ENCODE measurements around the gene EPB41L5.
"Not testable (repeated sequence)": the region's sequence is repeated elsewhere in the genome, so short reads cannot be mapped to it uniquely, and the experiment has no call there.

Gene EPB41L5

GRCh38 chr2:120103723-120104467, 91.0 kb downstream of the EPB41L5 start:
- DNase-seq: no peak

- no peak for DNase-seq
Measured at GRCh38 chr2:120104772-120105171, 91.9 kb downstream of the EPB41L5 start.

DNA sequence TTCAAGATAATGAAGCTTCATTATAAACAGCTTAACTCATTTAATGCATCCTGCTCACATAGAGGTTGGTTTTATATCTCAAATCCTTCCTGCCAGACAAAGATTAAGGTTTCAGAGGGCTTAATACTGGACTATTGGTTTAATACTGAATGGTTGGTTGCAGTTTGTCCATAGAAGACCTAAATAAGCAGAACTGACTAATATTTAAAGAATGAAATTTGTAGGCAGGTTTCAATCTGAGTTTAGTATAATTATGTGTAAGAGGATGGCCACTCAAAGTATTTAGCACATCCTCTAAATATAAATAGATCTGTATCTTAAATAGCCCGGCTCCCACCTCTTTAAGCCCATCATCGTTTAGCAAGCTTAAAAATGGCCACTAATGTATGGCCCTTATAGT, 92.5 kb downstream of the EPB41L5 start:
- no peak for DNase-seq

DNA sequence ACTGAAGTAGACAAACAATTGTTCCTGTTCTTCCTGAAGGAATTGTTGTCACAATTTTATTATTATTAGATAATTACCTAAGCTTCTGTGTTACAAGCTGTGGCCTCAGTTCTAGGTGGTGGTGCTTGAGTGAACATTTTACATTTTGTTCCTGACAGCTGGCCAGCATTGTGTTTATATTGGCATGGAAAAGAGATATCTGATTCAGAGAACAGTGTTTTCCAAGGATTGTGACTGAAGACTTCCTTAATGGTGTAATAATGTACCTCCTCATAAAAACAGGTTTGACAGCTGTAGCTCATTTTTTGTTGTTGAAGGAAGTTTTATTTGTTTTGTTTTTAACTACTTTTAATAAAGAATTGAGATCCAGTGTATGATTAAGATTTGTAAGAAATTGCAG, 95.2 kb downstream of the EPB41L5 start:
- DNase-seq: no peak

DNA sequence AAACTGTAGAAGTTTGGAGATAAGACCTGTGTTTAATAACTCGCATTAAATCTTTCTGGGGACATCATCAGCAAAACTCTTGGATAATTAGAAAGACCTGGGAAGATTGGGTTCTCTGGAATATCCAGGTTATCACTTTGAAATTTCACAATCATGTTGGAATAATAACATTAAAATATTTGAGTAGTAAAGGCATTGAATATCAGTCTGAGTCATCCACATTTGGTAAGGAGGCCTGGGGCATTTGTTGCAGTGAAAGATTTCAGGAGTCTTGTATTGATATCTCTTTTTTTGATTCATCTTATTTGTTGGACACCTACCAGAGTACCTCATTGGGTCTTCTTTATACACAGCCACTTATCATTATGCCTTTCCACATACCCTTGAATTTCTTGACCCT, 95.9 kb downstream of the EPB41L5 start:
- DNase-seq: no peak

DNA sequence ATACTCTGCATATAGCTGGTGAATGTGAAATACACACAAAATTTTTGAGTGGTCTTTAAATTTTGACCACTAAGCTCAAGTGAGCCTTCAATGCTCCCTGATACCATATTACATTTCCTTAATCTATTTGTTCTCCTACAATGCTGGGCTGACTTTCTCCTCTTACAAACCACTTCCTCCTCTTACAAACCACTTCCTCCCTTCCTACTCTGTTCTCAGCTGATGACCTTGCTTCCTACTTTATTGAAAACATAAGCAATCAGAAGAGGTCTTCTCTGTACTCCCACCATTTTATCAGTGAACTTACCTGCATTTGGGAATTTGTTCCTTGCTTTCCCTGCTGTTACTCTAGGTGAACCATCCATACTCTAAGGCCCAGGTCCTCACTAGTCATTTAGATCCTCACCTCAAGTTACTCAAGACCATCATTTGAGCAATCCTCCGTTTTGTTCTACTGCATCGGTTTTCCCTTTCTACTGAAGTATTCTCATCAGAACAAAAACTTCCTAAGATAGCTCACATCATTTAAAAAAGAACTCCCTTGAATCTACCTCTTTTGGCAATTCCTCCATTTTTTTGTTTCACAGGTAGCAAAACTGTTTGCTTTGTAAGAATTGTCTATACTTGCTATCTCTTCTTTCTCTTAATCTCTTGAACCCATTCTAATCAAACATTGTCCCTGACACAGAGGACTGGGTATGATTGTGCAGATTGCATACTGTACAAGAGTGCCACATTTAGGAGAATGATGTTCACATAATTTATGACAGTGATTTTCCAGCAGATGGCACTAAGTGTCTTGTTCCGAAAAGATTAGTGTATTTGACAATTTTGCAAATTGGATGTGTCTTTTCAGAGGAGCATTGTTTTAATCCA, 96.5 kb downstream of the EPB41L5 start:
- no peak for DNase-seq

GRCh38 chr2:120110062-120110362, 97.1 kb downstream of the EPB41L5 start:
- DNase-seq: no peak

DNA sequence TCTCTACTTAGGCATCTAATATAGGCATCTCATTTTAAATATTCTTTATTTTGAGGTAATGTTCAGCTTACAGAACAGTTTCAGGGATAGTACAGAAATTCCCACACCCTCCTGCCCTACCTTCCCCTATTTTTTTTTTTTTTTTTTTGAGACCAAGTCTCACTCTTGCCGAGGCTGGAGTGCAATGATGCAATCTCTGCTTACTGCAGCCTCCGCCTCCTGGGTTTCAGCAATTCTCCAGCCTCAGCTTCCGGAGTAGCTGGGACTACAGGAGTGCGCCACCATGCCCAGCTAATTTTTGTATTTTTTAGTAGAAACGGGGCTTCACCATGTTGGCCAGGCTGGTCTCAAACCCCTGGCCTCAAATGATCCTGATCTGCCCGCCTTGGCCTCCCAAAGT, 97.6 kb downstream of the EPB41L5 start:
- no peak for DNase-seq

DNA sequence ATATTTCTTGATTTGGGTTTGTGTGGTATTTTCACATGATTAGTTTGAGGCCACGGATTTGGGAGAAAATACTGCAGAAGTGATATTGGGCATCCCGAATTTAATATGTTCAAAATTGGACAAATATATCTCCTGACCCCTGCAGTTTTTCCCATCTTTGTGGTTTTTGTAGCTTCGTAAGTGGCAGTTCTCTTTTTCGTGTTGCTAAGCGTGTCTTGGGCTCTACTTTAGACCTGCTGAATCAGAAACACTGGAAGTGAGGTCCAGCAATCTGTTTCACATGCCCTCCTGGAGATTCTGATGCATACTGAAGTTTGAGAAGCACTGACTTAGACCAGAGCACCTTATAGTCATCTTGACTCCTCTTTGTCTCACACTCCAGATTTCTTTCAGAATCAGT, 98.3 kb downstream of the EPB41L5 start:
- DNase-seq: no peak

GRCh38 chr2:120118018-120118417, 105.1 kb downstream of the EPB41L5 start:
- no peak for DNase-seq

GRCh38 chr2:120118471-120118870, 105.6 kb downstream of the EPB41L5 start:
- DNase-seq: no peak

- not testable (repeated sequence) for DNase-seq
Measured at GRCh38 chr2:120121337-120121736, 108.5 kb downstream of the EPB41L5 start.

DNA sequence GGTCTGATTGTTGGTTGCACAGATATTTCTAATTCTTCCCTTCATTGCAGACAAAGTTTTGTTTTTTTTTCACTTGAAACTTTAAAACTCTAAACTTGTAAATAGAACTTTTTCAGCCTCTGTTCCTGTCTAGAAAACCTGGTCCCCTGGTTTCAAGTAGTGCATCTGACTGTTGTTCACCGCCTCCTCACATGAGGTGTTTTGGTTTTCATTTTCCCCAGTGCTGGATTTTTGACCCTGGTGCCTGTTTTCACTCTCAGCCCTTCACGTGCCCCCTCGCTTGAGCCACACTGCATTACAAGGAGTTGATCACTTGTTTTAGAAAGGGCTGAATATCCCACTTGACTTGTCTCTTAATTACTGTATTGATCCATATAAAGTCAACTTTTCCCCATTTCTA, 110.2 kb downstream of the EPB41L5 start:
- no peak for DNase-seq

GRCh38 chr2:120125195-120125594, 112.3 kb downstream of the EPB41L5 start:
- DNase-seq: no peak

GRCh38 chr2:120128216-120128615, 115.3 kb downstream of the EPB41L5 start:
- DNase-seq: no peak

- no peak for DNase-seq
Measured at GRCh38 chr2:120132190-120132589, 119.3 kb downstream of the EPB41L5 start.

- no peak for DNase-seq
Measured at GRCh38 chr2:120132691-120133090, 119.8 kb downstream of the EPB41L5 start.

GRCh38 chr2:120133572-120134244, 120.8 kb downstream of the EPB41L5 start:
- no peak for DNase-seq

GRCh38 chr2:120134263-120134662, 121.4 kb downstream of the EPB41L5 start:
- no peak for DNase-seq

DNA sequence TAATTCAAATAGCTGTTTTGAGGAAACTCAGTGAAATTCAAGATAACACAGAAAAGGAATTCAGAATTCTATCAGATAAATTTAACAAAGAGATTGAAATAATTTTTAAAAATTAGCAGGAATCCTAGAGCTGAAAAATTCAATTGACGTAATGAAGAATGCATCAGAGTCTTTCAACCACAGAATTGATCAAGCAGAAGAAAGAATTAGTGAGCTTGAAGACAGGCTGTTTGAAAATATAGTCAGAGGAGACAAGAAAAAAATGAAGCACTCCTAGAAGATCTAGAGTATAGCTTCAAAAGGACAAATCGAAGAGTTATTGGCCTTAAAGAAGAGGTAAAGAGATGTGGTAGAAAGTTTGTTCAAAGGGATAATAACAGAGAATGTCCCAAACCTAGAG, 122.1 kb downstream of the EPB41L5 start:
- not testable (repeated sequence) for DNase-seq

DNA sequence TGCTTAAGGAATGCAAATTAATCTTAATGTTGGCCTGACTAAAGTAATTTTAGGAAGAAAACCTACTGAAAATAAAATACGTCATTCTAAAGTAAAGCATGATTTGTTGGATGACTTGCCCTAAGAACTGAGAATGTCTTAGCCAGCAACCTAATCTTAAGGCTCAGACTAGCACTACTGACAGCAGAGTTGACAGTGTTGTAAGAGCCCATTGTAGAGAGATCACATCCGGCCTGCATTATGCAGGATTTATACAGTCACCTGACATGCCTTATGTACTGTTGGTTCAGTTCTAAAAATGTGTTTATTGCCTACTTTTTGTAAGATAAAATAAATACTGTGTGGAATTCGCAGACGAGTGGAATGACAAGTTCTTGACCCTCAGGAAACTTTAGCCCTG, 128.0 kb downstream of the EPB41L5 start:
- DNase-seq: no peak

GRCh38 chr2:120141300-120142069, 128.6 kb downstream of the EPB41L5 start:
- DNase-seq: no peak

All from effector CD4-positive, alpha-beta T cell (primary cell).